Colonic mucosa (tissue), 4 donors: ENCODE results near the gene UHMK1. TPM values are rescaled to one million over a fixed set of nuclear protein-coding genes. Genes with fewer than 3 reads are reported as not detected.
"Not testable (repeated sequence)": the region's sequence is repeated elsewhere in the genome, so short reads cannot be mapped to it uniquely, and the experiment has no call there.

ENCODE experiments used
- DNase-seq: peaks from one replicate; pipeline ENCODE4 v3.0.0-alpha.2; 2020
- H3K27ac ChIP-seq: fragments of 200-600 bp; one replicate; pipeline ENCODE4 v1.8.0; 2021
- H3K27me3 ChIP-seq: fragments of 200-600 bp; one replicate; pipeline ENCODE4 v1.8.0; 2021
- H3K36me3 ChIP-seq: fragments of 200-600 bp; one replicate; pipeline ENCODE4 v1.8.0; 2021
- H3K4me1 ChIP-seq: fragments of 200-600 bp; one replicate; pipeline ENCODE4 v1.8.0; 2021; ENCODE audit warnings: mild to moderate bottlenecking
- H3K4me3 ChIP-seq: fragments of 200-600 bp; one replicate; pipeline ENCODE4 v1.8.0; 2021
- H3K9ac ChIP-seq, 2 donors: one replicate each; pipeline ENCODE4 v1.7.0; 2013; ENCODE audit warnings: control low read depth in 2 of 2, low read depth in 2 of 2, low read length in 2 of 2
- H3K9me3 ChIP-seq: fragments of 200-600 bp; one replicate; pipeline ENCODE4 v1.8.0; 2021
- CTCF ChIP-seq: fragments of 200-600 bp; IDR thresholded peaks from one replicate; pipeline ENCODE4 v1.8.0; 2022; ENCODE audit warnings: antibody characterized with exemption, mild to moderate bottlenecking
- intact Hi-C: fragments of 100-400 bp; cut with DNase I; formaldehyde crosslinking; loops from one replicate; pipeline ENCODE4 v1.14.1; 2022
- total RNA-seq, 2 donors: library from RNA; stranded (reverse); fragmentation: NEBNext Ultra II Directional in 1 of 2; extraction: Animal tissue kit (Norgen Biotek cat#: 25700) in 1 of 2; gene quantifications; one replicate each; pipeline ENCODE4 v1.2.1, GENCODE V29; 2021
- donor health status: healthy.
- donor health status: DM: no; HTN: no; CAD: no.
- donor health status: DM: no; HTN: no; CAD: no.

UHMK1 gene
- total RNA-seq, 2 donors from 2014 or later = 52.1 to 59.0 TPM

- no peaks in the 10 kb centered on the region for H3K9me3 ChIP-seq
- no peak overlapping the region for H3K4me3 ChIP-seq
- H3K4me1 ChIP-seq = peaks cover 6% of the 10 kb centered on the region
- intact Hi-C loops = no loop called here
- no peak for TF ChIP-seq CTCF
- H3K27me3 ChIP-seq = no peaks in the 10 kb centered on the region
- no peak overlapping the region for H3K27ac ChIP-seq
- no peaks in the 10 kb centered on the region for H3K36me3 ChIP-seq
- H3K9ac ChIP-seq = no peak overlapping the region
- no peak for DNase-seq
Observed at GRCh38 chr1:162565460-162565859, 67.8 kb downstream of the UHMK1 start.

DNA sequence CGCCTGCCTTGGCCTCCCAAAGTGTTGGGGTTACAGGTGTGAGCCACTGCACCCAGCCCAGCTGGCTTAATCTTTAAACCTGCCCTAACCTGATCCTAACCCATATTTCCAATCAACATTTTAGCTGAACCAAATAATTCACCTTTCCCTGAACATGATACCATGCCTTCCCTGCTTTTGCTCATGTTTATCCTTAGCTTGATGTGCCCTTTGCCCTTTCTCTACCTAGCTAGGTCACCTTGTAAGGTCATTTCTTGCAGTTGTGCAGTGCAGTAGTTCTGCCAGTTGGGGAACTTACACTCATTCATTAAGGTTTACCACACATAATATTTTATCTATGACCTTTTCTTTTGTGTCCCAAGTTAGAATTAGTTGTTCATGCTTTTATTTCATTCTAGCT is 69.3 kb downstream of the UHMK1 start:
- no peak for TF ChIP-seq CTCF
- Histone ChIP-seq H3K27ac (no peak overlapping the region), H3K36me3 (no peaks in the 10 kb centered on the region), H3K4me3 (no peak overlapping the region), H3K4me1 (peaks cover 6% of the 10 kb centered on the region), H3K9me3 (no peaks in the 10 kb centered on the region), H3K9ac (no peak overlapping the region), H3K27me3 (no peaks in the 10 kb centered on the region)
- intact Hi-C loops = no loop called here
- DNase-seq = no peak

DNA sequence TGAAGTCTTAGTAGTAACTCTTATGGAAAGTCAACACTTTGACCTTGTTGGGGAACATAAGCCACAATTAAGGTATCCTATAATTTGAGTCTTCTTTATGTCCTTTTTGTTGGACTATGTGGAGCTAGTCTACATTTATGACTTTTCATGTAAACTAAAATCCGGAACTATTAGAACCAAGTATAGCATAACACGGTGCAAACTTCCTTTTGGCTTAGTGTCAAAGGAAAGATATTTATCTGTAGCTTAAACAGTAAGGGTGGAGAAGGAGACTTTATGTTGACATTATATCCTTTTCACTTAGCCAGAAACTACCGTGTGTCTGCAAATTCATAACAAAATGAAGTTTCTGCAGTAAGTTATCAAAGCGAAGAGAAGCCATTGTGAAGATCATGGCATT is 71.2 kb downstream of the UHMK1 start:
- Histone ChIP-seq H3K27me3 (no peaks in the 10 kb centered on the region), H3K27ac (peak overlapping the region; percentile 60), H3K4me3 (no peak overlapping the region), H3K9me3 (no peaks in the 10 kb centered on the region), H3K36me3 (no peaks in the 10 kb centered on the region), H3K4me1 (peaks cover 6% of the 10 kb centered on the region), H3K9ac (peak overlapping the region in 1 of 2 donors; percentile 67)
- TF ChIP-seq CTCF = no peak
- DNase-seq = no peak
- intact Hi-C loops = no loop called here

- no peak for TF ChIP-seq CTCF
- Histone ChIP-seq H3K36me3 (no peaks in the 10 kb centered on the region), H3K9ac (no peak overlapping the region), H3K4me3 (no peak overlapping the region), H3K9me3 (no peaks in the 10 kb centered on the region), H3K4me1 (no peaks in the 10 kb centered on the region), H3K27me3 (no peaks in the 10 kb centered on the region), H3K27ac (peak overlapping the region; percentile 29)
- no peak for DNase-seq
- intact Hi-C loops = loop anchor here (10.0 kb wide), 1 partner anchor 66 kb away; no protein-coding TSS in a partner anchor
Observed at GRCh38 chr1:162570718-162571117, 73.1 kb downstream of the UHMK1 start.

- intact Hi-C loops = loop anchor here (10.0 kb wide), 1 partner anchor 66 kb away; no protein-coding TSS in a partner anchor
- H3K4me3 ChIP-seq, H3K27me3 ChIP-seq, H3K36me3 ChIP-seq, DNase-seq, H3K4me1 ChIP-seq, H3K9me3 ChIP-seq, H3K9ac ChIP-seq: not testable (repeated sequence)
- peak overlapping the region; percentile 29 for H3K27ac ChIP-seq
Observed at GRCh38 chr1:162571121-162571520, 73.5 kb downstream of the UHMK1 start.

GRCh38 chr1:162571696-162572095 is 74.1 kb downstream of the UHMK1 start:
- DNase-seq = no peak
- Histone ChIP-seq H3K36me3 (no peaks in the 10 kb centered on the region), H3K27me3 (no peaks in the 10 kb centered on the region), H3K4me1 (no peaks in the 10 kb centered on the region), H3K9me3 (no peaks in the 10 kb centered on the region), H3K9ac (no peak overlapping the region), H3K4me3 (no peak overlapping the region), H3K27ac (no peak overlapping the region)
- intact Hi-C loops = loop anchor here (10.0 kb wide), 1 partner anchor 67 kb away; no protein-coding TSS in a partner anchor
- no peak for TF ChIP-seq CTCF
